SK-N-SH treated with all-trans-retinoic acid at 6 μM for 48 hours (cell line): ENCODE results near the gene FAM20A.

Experiments used
- ATAC-seq: fragments of 200-7000 bp; cut with Tn5 transposase; 3 replicates; pipeline ENCODE4 v1.9.1; 2020; ENCODE audit warnings: mild to moderate bottlenecking, moderate library complexity
- ARNTL ChIP-seq: fragments of 450-650 bp; formaldehyde crosslinking; IDR thresholded peaks from 2 replicates; pipeline ENCODE4 v1.5.0; 2020; ENCODE audit warnings: low read depth, mild to moderate bottlenecking, moderate library complexity, borderline replicate concordance
- CSDC2 ChIP-seq: fragments of 250-450 bp; sonication (Bioruptor Pico); IDR thresholded peaks from 2 replicates; pipeline ENCODE4 v1.5.0; 2020; ENCODE audit warnings: mild to moderate bottlenecking, moderate library complexity
- ESRRG ChIP-seq: fragments of 250-450 bp; sonication (Bioruptor Pico); IDR thresholded peaks from 2 replicates; pipeline ENCODE4 v1.6.1; 2021; ENCODE audit warnings: mild to moderate bottlenecking
- GLIS3 ChIP-seq: fragments of 250-450 bp; sonication (Bioruptor Pico); IDR thresholded peaks from 2 replicates; pipeline ENCODE4 v1.5.0; 2020; ENCODE audit warnings: mild to moderate bottlenecking, moderate library complexity
- ISL1 ChIP-seq: fragments of 250-450 bp; sonication (Bioruptor Pico); IDR thresholded peaks from 2 replicates; pipeline ENCODE4 v2.1.2; 2022; ENCODE audit warnings: mild to moderate bottlenecking, moderate library complexity
- OSR1 ChIP-seq: fragments of 250-450 bp; sonication (Bioruptor Pico); IDR thresholded peaks from 2 replicates; pipeline ENCODE4 v1.8.0; 2022; ENCODE audit warnings: moderate library complexity, mild to moderate bottlenecking, inconsistent platforms
- PPARA ChIP-seq: fragments of 250-450 bp; sonication (Bioruptor Pico); IDR thresholded peaks from 2 replicates; pipeline ENCODE4 v1.5.0; 2020; ENCODE audit warnings: mild to moderate bottlenecking, borderline replicate concordance
- RARB ChIP-seq: fragments of 250-450 bp; sonication (Bioruptor Pico); IDR thresholded peaks from 2 replicates; pipeline ENCODE4 v1.8.0; 2021; ENCODE audit warnings: mild to moderate bottlenecking, moderate library complexity
- SNAI2 ChIP-seq: fragments of 250-450 bp; sonication (Bioruptor Pico); IDR thresholded peaks from 2 replicates; pipeline ENCODE4 v1.5.0; 2020; ENCODE audit warnings: mild to moderate bottlenecking, moderate library complexity
- TCF4 ChIP-seq: fragments of 250-450 bp; sonication (Bioruptor Pico); IDR thresholded peaks from 2 replicates; pipeline ENCODE4 v1.8.0; 2021; ENCODE audit warnings: mild to moderate bottlenecking, moderate library complexity, borderline replicate concordance
- ZC3H10 ChIP-seq: fragments of 250-450 bp; sonication (Bioruptor Pico); IDR thresholded peaks from 2 replicates; pipeline ENCODE4 v1.5.1; 2021; ENCODE audit warnings: mild to moderate bottlenecking, moderate library complexity
- ZFP3 ChIP-seq: fragments of 250-450 bp; sonication (Bioruptor Pico); IDR thresholded peaks from 2 replicates; pipeline ENCODE4 v1.5.0; 2020; ENCODE audit warnings: mild to moderate bottlenecking, moderate library complexity
- ZNF565 ChIP-seq: fragments of 450-650 bp; formaldehyde crosslinking; conservative IDR thresholded peaks from 2 replicates; pipeline ENCODE4 v1.5.0; 2020; ENCODE audit warnings: low read depth, mild to moderate bottlenecking, moderate library complexity
- ZNF70 ChIP-seq: fragments of 450-650 bp; formaldehyde crosslinking; IDR thresholded peaks from 2 replicates; pipeline ENCODE4 v1.5.0; 2020; ENCODE audit warnings: mild to moderate bottlenecking, moderate library complexity
- ZNF8 ChIP-seq: fragments of 450-650 bp; formaldehyde crosslinking; IDR thresholded peaks from 2 replicates; pipeline ENCODE4 v1.5.0; 2020; ENCODE audit warnings: mild to moderate bottlenecking, moderate library complexity
- TF ChIP-seq, protein P1 (sequence below): fragments of 250-450 bp; sonication (Bioruptor Pico); IDR thresholded peaks from 2 replicates; pipeline ENCODE4 v1.5.1; 2020; ENCODE audit warnings: low read depth, mild to moderate bottlenecking, moderate library complexity
- TF ChIP-seq, protein P2 (sequence below): fragments of 250-450 bp; sonication (Bioruptor Pico); IDR thresholded peaks from 2 replicates; pipeline ENCODE4 v1.5.0; 2020; ENCODE audit warnings: mild to moderate bottlenecking, moderate library complexity
- TF ChIP-seq, protein P3 (sequence below): fragments of 250-450 bp; sonication (Bioruptor Pico); IDR thresholded peaks from 2 replicates; pipeline ENCODE4 v1.8.0; 2020; ENCODE audit warnings: mild to moderate bottlenecking, moderate library complexity, borderline replicate concordance
- TF ChIP-seq, protein P4 (sequence below): fragments of 250-450 bp; sonication (Bioruptor Pico); IDR thresholded peaks from 2 replicates; pipeline ENCODE4 v1.5.1; 2021; ENCODE audit warnings: mild to moderate bottlenecking, moderate library complexity

The FAM20A gene

DNA sequence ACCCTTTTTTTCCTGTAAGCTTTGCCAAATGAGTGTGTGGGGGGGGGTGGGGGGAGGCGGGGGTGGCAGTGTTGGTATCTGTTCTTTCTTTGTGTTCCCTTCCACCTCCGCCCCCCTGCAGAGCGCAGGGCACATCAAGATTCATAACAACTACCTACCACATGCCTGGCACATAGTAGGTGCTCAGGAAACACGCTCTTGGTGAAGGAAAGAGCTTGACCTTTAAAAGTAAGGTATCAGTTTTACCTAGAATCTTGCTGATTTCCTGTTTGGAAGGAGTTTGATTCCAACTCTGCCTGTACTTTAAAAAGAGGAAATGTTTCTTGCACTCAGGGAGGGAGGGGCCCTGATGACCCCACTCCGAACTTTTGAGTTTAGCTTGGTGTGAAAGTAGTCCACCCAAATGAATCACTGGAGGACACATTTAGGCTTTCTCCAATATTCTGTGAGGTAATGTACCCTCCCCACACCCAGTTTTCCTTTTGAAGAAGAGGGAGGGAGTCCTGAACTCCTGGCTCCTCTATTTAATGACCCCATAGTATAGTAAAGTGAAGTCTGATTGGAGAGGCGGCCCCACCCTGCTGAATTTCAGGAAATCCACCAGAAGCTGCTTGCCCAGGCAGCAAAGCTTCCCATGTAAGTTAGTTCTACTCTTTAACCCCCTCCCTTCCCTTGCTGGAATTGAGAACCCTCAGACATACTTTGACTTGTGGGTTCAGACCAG lies 560 bp upstream of the FAM20A start:
- no peak for TF ChIP-seq ARNTL (CRISPR knock-in tag)
- no peak for TF ChIP-seq SNAI2 (CRISPR knock-in tag)
- no peak for TF ChIP-seq ZFP3 (CRISPR knock-in tag)
- ATAC-seq: no peak

DNA sequence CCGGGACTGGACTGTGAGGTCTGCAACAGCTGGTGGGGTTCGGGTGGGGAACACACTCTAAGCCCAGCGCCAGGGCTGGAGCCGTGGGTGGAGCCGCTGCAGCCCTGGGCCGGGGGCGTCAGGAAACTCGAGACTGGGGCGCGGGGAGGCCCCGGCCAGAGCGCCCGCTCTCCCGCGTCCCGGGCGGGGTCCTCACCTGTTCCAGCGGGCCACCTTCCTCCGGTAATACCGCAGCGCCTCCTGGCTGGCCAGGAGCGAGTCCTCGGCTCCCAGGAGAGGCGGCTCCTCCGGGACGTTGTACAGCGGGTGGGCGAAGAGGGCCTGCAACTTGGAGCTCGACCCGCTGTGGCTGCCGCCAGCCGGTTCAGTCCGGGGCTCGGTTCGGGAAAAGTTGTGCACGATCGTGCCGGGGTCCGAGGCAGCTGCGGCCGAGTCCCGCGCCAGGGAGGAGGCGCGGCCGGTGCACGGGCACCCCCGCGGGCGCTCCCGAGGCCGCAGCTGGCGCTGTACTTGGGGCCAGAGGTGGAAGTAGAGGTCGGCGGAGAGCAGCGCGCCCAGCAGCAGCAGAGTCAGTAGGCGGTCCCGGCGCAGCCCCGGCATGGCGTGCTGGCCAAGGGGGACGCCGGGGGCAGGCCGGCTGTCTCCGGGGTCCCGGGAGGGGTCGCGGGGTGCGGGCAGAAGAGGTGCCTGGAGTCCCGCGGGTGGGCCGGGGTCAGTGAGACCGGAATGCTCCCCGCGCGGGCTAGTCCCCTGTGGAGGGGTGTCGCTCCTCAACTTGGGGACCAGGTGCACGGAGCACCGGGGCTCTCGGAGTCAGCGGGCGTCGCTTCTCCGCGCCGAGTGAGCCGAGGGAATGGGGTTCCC lies 868 bp downstream of the FAM20A start:
- no peak for TF ChIP-seq RARB (CRISPR knock-in tag)
- no peak for TF ChIP-seq ESRRG (CRISPR knock-in tag)
- no peak for TF ChIP-seq TCF4 (CRISPR knock-in tag)
- TF ChIP-seq PPARA: no peak
- TF ChIP-seq ZNF70 (CRISPR knock-in tag): no peak
- TF ChIP-seq, protein P1, sequence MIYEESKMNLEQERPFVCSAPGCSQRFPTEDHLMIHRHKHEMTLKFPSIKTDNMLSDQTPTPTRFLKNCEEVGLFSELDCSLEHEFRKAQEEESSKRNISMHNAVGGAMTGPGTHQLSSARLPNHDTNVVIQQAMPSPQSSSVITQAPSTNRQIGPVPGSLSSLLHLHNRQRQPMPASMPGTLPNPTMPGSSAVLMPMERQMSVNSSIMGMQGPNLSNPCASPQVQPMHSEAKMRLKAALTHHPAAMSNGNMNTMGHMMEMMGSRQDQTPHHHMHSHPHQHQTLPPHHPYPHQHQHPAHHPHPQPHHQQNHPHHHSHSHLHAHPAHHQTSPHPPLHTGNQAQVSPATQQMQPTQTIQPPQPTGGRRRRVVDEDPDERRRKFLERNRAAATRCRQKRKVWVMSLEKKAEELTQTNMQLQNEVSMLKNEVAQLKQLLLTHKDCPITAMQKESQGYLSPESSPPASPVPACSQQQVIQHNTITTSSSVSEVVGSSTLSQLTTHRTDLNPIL (CRISPR knock-in tag): no peak
- TF ChIP-seq, protein P2, sequence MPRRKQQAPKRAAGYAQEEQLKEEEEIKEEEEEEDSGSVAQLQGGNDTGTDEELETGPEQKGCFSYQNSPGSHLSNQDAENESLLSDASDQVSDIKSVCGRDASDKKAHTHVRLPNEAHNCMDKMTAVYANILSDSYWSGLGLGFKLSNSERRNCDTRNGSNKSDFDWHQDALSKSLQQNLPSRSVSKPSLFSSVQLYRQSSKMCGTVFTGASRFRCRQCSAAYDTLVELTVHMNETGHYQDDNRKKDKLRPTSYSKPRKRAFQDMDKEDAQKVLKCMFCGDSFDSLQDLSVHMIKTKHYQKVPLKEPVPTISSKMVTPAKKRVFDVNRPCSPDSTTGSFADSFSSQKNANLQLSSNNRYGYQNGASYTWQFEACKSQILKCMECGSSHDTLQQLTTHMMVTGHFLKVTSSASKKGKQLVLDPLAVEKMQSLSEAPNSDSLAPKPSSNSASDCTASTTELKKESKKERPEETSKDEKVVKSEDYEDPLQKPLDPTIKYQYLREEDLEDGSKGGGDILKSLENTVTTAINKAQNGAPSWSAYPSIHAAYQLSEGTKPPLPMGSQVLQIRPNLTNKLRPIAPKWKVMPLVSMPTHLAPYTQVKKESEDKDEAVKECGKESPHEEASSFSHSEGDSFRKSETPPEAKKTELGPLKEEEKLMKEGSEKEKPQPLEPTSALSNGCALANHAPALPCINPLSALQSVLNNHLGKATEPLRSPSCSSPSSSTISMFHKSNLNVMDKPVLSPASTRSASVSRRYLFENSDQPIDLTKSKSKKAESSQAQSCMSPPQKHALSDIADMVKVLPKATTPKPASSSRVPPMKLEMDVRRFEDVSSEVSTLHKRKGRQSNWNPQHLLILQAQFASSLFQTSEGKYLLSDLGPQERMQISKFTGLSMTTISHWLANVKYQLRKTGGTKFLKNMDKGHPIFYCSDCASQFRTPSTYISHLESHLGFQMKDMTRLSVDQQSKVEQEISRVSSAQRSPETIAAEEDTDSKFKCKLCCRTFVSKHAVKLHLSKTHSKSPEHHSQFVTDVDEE: no peak
- TF ChIP-seq, protein P3, sequence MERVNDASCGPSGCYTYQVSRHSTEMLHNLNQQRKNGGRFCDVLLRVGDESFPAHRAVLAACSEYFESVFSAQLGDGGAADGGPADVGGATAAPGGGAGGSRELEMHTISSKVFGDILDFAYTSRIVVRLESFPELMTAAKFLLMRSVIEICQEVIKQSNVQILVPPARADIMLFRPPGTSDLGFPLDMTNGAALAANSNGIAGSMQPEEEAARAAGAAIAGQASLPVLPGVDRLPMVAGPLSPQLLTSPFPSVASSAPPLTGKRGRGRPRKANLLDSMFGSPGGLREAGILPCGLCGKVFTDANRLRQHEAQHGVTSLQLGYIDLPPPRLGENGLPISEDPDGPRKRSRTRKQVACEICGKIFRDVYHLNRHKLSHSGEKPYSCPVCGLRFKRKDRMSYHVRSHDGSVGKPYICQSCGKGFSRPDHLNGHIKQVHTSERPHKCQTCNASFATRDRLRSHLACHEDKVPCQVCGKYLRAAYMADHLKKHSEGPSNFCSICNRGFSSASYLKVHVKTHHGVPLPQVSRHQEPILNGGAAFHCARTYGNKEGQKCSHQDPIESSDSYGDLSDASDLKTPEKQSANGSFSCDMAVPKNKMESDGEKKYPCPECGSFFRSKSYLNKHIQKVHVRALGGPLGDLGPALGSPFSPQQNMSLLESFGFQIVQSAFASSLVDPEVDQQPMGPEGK (CRISPR knock-in tag): no peak
- TF ChIP-seq ISL1: no peak
- no peak for TF ChIP-seq GLIS3
- no peak for TF ChIP-seq SNAI2 (CRISPR knock-in tag)
- TF ChIP-seq ZNF565 (CRISPR knock-in tag): no peak
- no peak for TF ChIP-seq ZNF8 (CRISPR knock-in tag)
- no peak for TF ChIP-seq OSR1 (CRISPR knock-in tag)
- TF ChIP-seq, protein P4, sequence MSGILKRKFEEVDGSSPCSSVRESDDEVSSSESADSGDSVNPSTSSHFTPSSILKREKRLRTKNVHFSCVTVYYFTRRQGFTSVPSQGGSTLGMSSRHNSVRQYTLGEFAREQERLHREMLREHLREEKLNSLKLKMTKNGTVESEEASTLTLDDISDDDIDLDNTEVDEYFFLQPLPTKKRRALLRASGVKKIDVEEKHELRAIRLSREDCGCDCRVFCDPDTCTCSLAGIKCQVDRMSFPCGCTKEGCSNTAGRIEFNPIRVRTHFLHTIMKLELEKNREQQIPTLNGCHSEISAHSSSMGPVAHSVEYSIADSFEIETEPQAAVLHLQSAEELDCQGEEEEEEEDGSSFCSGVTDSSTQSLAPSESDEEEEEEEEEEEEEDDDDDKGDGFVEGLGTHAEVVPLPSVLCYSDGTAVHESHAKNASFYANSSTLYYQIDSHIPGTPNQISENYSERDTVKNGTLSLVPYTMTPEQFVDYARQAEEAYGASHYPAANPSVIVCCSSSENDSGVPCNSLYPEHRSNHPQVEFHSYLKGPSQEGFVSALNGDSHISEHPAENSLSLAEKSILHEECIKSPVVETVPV: no peak
- peak; percentile 59 for ATAC-seq

DNA sequence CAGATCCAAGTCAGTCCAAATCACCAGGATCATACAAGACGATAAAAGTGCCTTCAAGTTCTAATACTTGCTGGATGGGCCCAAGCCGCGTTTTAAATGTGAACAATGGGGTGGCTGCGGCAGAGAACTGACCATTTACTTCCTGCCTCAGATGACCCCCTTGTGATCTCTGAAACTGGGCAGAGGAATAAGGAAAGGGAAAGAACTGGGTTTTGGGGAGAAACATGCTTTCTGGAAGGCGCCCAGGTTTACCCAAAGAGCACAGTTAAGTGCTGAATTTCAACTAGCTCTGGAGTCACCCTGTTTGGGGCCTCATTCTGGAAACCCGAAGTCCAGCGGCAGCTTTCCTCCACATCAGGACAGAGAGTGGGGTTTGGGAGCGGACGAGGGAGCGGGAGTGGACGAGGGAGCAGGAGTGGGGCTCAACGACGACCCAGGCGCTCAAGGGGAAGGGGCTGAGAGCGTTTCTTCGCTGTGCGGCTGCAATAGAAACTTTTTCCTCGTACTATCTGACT lies 1.6 kb downstream of the FAM20A start:
- no peak for ATAC-seq
- no peak for TF ChIP-seq RARB (CRISPR knock-in tag)

DNA sequence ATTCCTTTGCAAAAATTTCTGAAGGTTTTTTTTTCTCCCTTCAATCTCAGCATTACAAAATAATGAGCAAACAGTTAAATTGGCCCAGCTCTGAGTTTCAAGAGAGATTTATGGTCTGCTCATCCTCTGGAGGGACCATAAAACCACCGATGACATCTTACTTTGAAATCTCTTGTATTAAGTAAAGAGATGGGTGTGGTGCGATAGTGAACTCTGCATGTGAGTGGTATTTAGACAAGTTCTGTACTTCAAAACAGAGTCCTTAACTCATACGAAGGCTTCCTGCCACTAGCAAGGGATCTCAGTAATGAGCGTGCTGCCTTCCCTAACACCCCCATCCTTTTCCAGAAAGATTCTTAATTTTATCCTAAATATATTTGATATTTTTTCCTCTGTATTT lies 2.1 kb downstream of the FAM20A start:
- no peak for ATAC-seq
- TF ChIP-seq ZC3H10 (CRISPR knock-in tag): no peak
- TF ChIP-seq ARNTL (CRISPR knock-in tag): no peak
- no peak for TF ChIP-seq ZNF70 (CRISPR knock-in tag)
- TF ChIP-seq, protein P3 (CRISPR knock-in tag): no peak
- TF ChIP-seq, protein P2: no peak
- TF ChIP-seq CSDC2: no peak
- TF ChIP-seq, protein P4: no peak
- no peak for TF ChIP-seq TCF4 (CRISPR knock-in tag)
- no peak for TF ChIP-seq RARB (CRISPR knock-in tag)
